Neural progenitor cell (in vitro differentiated cells): ENCODE results near the gene CEP170B. TPM values are rescaled to one million over a fixed set of nuclear protein-coding genes. Genes with fewer than 3 reads are reported as not detected.

Experiments
- DNase-seq: peaks from one replicate; pipeline ENCODE4 v3.0.0-alpha.2; 2016; ENCODE audit warnings: low spot score
- H2AFZ ChIP-seq: fragments of 200-600 bp; sonication (generic); replicated peaks from 2 replicates; pipeline ENCODE4 v1.6.1; 2016; ENCODE audit warnings: antibody characterized with exemption
- H3F3A ChIP-seq: fragments of 200-600 bp; sonication (generic); 2 replicates; pipeline ENCODE4 v1.6.1; 2016; ENCODE audit warnings: antibody characterized with exemption, low read depth
- H3K27ac ChIP-seq: fragments of 200-600 bp; sonication (generic); 2 replicates; pipeline ENCODE4 v1.5.1; 2016; ENCODE audit warnings: mild to moderate bottlenecking
- H3K27me3 ChIP-seq: fragments of 200-600 bp; sonication (generic); 2 replicates; pipeline ENCODE4 v1.6.1; 2016; ENCODE audit warnings: mild to moderate bottlenecking, moderate library complexity
- H3K36me3 ChIP-seq: fragments of 200-600 bp; sonication (generic); 2 replicates; pipeline ENCODE4 v1.5.1; 2016
- H3K4me1 ChIP-seq: fragments of 200-600 bp; sonication (generic); 2 replicates; pipeline ENCODE4 v1.6.1; 2016; ENCODE audit warnings: mixed run types
- H3K4me2 ChIP-seq: fragments of 200-600 bp; sonication (generic); 2 replicates; pipeline ENCODE4 v1.6.1; 2016
- H3K4me3 ChIP-seq: fragments of 200-600 bp; sonication (generic); 2 replicates; pipeline ENCODE4 v1.5.1; 2016
- H3K79me2 ChIP-seq: fragments of 200-600 bp; sonication (generic); 2 replicates; pipeline ENCODE4 v1.6.1; 2016; ENCODE audit warnings: low read depth
- H3K9ac ChIP-seq: fragments of 200-600 bp; sonication (generic); 2 replicates; pipeline ENCODE4 v1.6.1; 2016
- H3K9me3 ChIP-seq: fragments of 200-600 bp; sonication (generic); 2 replicates; pipeline ENCODE4 v1.5.1; 2016; ENCODE audit warnings: low read depth
- H4K20me1 ChIP-seq: fragments of 200-600 bp; sonication (generic); 2 replicates; pipeline ENCODE4 v1.6.1; 2016; ENCODE audit warnings: low read depth
- H3K27ac Mint-ChIP-seq: 3 replicates; pipeline ENCODE4 v1.8.0; 2021; ENCODE audit warnings: mixed read lengths
- H3K27me3 Mint-ChIP-seq: 2 replicates; pipeline ENCODE4 v1.8.0; 2022; ENCODE audit warnings: low read depth, mild to moderate bottlenecking, inconsistent platforms, moderate library complexity, mixed read lengths; ENCODE audit not compliant: insufficient read depth
- H3K36me3 Mint-ChIP-seq: 3 replicates; pipeline ENCODE4 v1.8.0; 2021; ENCODE audit warnings: mixed read lengths
- H3K4me1 Mint-ChIP-seq: 3 replicates; pipeline ENCODE4 v1.8.0; 2021; ENCODE audit warnings: mixed read lengths
- H3K4me3 Mint-ChIP-seq: 3 replicates; pipeline ENCODE4 v1.8.0; 2021; ENCODE audit warnings: mild to moderate bottlenecking, moderate library complexity, mixed read lengths
- H3K9me3 Mint-ChIP-seq: 3 replicates; pipeline ENCODE4 v1.8.0; 2020; ENCODE audit warnings: mixed read lengths
- EZH2 ChIP-seq: fragments of 200-600 bp; sonication (generic); IDR thresholded peaks from 2 replicates; pipeline ENCODE4 v1.6.1; 2017; ENCODE audit warnings: antibody characterized with exemption, mild to moderate bottlenecking, moderate library complexity
- EZH2phosphoT487 ChIP-seq: fragments of 200-600 bp; sonication (generic); IDR thresholded peaks from 2 replicates; pipeline ENCODE4 v1.6.1; 2017; ENCODE audit warnings: antibody characterized with exemption
- total RNA-seq: library from RNA; depleted of rRNA; stranded (reverse); fragments of >200 nt; gene quantifications from 2 replicates; pipeline ENCODE4 v1.2.3, GENCODE V29; 2015; ENCODE audit warnings: low replicate concordance
- TF ChIP-seq, protein P1 (sequence below): fragments of 200-600 bp; sonication (generic); IDR thresholded peaks from 2 replicates; pipeline ENCODE4 v1.5.1; 2017; ENCODE audit warnings: antibody characterized with exemption, mild to moderate bottlenecking

Gene CEP170B
- total RNA-seq, 1 donor from 2014 or later = 3.0 TPM

DNA sequence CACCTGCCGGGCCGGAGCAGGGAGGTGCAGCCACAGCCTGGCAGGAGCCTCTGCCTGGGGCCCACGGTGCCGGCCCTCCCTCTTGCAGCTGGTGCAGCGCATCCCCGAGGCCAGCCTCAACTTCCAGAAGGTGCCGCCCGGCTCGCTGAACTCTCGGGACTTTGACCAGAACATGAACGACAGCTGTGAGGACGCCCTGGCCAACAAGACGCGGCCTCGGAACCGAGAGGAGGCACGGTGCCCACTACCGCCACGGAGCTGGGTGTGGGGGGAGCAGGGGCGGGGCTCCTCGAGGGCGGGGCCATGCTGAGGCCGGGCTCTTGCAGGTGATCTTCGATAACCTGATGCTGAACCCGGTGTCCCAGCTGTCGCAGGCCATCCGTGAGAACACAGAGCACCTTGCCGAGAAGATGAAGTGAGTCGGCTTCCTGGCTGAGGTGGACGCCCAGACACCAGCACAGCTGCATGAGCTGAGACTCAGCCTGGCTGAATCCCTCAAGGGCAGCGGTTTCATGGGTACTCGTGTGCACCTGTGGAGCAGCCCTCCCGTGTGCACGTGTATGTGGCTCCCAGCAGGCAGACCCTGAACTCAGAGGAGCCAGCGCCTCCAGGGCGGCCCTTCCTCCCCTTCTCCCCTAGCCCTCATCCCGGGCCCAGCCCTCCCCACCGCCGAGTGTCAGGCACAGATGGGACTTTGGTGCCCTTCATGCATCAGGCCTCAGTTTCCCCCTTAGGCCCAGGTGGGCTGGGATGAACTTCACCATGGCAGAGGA is 28.6 kb downstream of the CEP170B start:
- H3K9me3 ChIP-seq = no peaks in the 10 kb centered on the region
- H3K27me3 ChIP-seq = no peaks in the 10 kb centered on the region
- H3K27ac ChIP-seq = no peak overlapping the region
- H3K9me3 Mint-ChIP-seq = no peaks in the 10 kb centered on the region
- no peak for DNase-seq
- no peaks in the 10 kb centered on the region for H3K79me2 ChIP-seq
- H3K27me3 Mint-ChIP-seq = peaks cover 2% of the 10 kb centered on the region
- H3K4me3 ChIP-seq = no peak overlapping the region
- no peaks in the 10 kb centered on the region for H3K36me3 Mint-ChIP-seq
- no peak overlapping the region for H3K27ac Mint-ChIP-seq
- peaks cover 7% of the 10 kb centered on the region for H3K4me1 ChIP-seq
- no peak overlapping the region for H2AFZ ChIP-seq
- H4K20me1 ChIP-seq = no peaks in the 10 kb centered on the region
- H3K4me3 Mint-ChIP-seq = no peak overlapping the region
- no peaks in the 10 kb centered on the region for H3F3A ChIP-seq
- no peak overlapping the region for H3K9ac ChIP-seq
- TF ChIP-seq, protein P1, sequence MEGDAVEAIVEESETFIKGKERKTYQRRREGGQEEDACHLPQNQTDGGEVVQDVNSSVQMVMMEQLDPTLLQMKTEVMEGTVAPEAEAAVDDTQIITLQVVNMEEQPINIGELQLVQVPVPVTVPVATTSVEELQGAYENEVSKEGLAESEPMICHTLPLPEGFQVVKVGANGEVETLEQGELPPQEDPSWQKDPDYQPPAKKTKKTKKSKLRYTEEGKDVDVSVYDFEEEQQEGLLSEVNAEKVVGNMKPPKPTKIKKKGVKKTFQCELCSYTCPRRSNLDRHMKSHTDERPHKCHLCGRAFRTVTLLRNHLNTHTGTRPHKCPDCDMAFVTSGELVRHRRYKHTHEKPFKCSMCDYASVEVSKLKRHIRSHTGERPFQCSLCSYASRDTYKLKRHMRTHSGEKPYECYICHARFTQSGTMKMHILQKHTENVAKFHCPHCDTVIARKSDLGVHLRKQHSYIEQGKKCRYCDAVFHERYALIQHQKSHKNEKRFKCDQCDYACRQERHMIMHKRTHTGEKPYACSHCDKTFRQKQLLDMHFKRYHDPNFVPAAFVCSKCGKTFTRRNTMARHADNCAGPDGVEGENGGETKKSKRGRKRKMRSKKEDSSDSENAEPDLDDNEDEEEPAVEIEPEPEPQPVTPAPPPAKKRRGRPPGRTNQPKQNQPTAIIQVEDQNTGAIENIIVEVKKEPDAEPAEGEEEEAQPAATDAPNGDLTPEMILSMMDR = no peak
- TF ChIP-seq EZH2phosphoT487 = no peak
- no peak for TF ChIP-seq EZH2
- no peaks in the 10 kb centered on the region for H3K36me3 ChIP-seq
- peaks cover 4% of the 10 kb centered on the region for H3K4me1 Mint-ChIP-seq
- H3K4me2 ChIP-seq = no peak overlapping the region

DNA sequence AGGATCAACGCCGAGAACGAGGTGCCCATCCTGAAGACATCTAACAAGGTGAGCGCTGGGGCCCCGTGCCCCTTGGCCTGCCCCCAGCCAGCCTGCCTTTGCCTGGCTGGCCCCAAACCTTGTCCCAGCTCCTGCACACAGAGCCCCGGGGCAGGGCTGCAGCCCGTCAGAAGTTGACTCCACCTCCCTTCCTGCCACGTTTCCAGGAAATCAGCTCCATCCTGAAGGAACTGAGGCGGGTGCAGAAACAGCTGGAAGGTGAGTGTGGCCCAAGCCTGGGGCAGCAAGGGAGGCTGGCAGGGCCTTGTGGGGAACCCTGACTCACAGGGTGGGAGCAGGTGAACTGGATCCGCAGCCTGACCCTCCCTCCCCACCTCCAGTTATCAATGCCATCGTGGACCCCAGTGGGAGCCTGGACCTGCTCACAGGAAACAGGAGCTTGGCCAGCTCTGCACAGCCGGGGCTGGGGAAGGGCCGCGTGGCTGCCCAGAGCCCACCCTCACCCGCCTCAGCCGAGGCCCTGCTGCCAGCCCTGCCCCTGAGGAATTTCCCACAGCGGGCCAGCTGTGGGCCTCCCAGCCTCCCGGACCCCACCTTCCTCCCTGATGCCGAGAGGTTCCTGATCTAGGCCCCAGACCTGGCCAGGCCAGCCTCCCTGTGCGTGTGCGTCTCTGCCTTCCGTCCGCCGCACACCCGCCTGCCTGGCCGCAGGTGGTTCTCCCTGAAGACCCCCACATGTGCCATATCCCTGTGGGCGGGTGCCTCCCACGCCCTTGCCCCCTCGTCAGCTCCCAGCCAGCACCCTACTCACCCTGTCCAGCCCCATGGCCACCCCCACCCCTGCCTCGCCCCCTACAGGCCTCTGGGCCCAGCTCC is 29.5 kb downstream of the CEP170B start:
- H3K27me3 Mint-ChIP-seq = peaks cover 2% of the 10 kb centered on the region
- TF ChIP-seq EZH2phosphoT487 (no peak), EZH2 (no peak)
- TF ChIP-seq, protein P1 = no peak
- Histone ChIP-seq H3K79me2 (no peaks in the 10 kb centered on the region), H3K4me1 (no peaks in the 10 kb centered on the region), H3K27me3 (no peaks in the 10 kb centered on the region), H3K4me2 (no peak overlapping the region), H3F3A (no peaks in the 10 kb centered on the region), H3K27ac (no peak overlapping the region), H3K36me3 (no peaks in the 10 kb centered on the region), H4K20me1 (no peaks in the 10 kb centered on the region), H3K4me3 (no peak overlapping the region), H3K9ac (no peak overlapping the region), H2AFZ (no peak overlapping the region), H3K9me3 (no peaks in the 10 kb centered on the region)
- H3K27ac Mint-ChIP-seq = no peak overlapping the region
- H3K36me3 Mint-ChIP-seq = no peaks in the 10 kb centered on the region
- H3K9me3 Mint-ChIP-seq = no peaks in the 10 kb centered on the region
- no peak overlapping the region for H3K4me3 Mint-ChIP-seq
- DNase-seq = no peak
- H3K4me1 Mint-ChIP-seq = peaks cover 4% of the 10 kb centered on the region

DNA sequence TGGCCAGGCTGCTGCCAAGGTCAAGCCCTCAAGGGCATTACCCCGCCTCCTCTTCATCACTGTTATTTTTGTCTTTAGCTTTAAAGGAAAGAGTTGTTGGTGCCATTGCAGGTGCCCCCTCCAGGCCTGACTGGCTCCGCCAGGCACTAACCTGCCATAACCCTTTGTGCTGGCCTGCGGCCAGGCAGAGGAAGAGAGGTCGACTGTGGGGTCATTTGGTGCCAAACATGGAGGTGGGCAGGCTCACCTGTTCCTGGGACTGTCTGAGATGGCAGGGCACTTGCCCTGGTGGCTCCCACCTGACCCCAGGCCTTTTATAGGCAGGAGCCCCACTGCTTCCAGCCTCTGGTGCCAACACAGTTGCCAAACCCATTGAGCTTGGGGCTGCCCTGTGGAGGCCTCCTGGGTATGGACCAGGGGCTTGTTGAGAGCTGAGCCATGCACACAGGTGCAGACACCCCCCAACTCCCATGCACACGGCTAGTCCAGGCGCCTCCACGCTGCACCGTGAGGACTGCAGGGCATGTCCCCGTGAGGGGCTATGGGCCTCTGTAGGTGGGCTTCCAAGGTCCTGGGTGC is 30.2 kb downstream of the CEP170B start:
- Histone ChIP-seq H3K36me3 (no peaks in the 10 kb centered on the region), H3K27ac (no peak overlapping the region), H4K20me1 (no peaks in the 10 kb centered on the region), H2AFZ (no peak overlapping the region), H3K79me2 (no peaks in the 10 kb centered on the region), H3K4me2 (no peak overlapping the region), H3F3A (no peaks in the 10 kb centered on the region), H3K9ac (no peak overlapping the region), H3K4me1 (no peaks in the 10 kb centered on the region), H3K27me3 (no peaks in the 10 kb centered on the region), H3K9me3 (no peaks in the 10 kb centered on the region), H3K4me3 (no peak overlapping the region)
- Mint-ChIP-seq H3K4me1 (peaks cover 4% of the 10 kb centered on the region), H3K4me3 (no peak overlapping the region), H3K27me3 (peaks cover 2% of the 10 kb centered on the region), H3K27ac (no peak overlapping the region), H3K9me3 (no peaks in the 10 kb centered on the region), H3K36me3 (no peaks in the 10 kb centered on the region)
- DNase-seq = no peak
- no peak for TF ChIP-seq EZH2phosphoT487
- TF ChIP-seq EZH2 = no peak
- TF ChIP-seq, protein P1 = no peak
